Endothelial cell of umbilical vein (primary cell): Measurements from ENCODE around the gene FOXN1. TPM values are rescaled to one million over a fixed set of nuclear protein-coding genes. Genes with fewer than 3 reads are reported as not detected.

Source experiments
- BruUV-seq: library from RNA; stranded (reverse); fragments of 400-500 nt; replicated peaks from 2 replicates; lab custom pipeline; 2021; lab: Mats Ljungman, UMichigan
- CTCF ChIA-PET: fragments of 300-600, 350-600 bp; sonication (Branson Sonifier 250); formaldehyde crosslinking; loops from one replicate; lab custom pipeline; 2021; ENCODE audit warnings: antibody characterized with exemption, inconsistent platforms; lab: Charles Lee
- POLR2A ChIA-PET: fragments of 300-600, 350-600 bp; sonication (Branson Sonifier 250); formaldehyde crosslinking; loops from one replicate; lab custom pipeline; 2021; ENCODE audit warnings: antibody characterized with exemption, inconsistent platforms; lab: Charles Lee
- DNase-seq: peaks from one replicate; pipeline ENCODE4 v3.0.0-alpha.2; 2011; ENCODE audit warnings: low read depth, low spot score
- FAIRE-seq: peaks from 2 replicates; lab custom pipeline; 2011; peaks lifted over from hg19 to GRCh38; lab: Jason Lieb, UNC
- H2AFZ ChIP-seq: 2 replicates; pipeline ENCODE4 v1.6.0; 2012; ENCODE audit warnings: low read depth, low read length, control low read depth, inconsistent platforms
- H3K27ac ChIP-seq: 2 replicates; pipeline ENCODE4 v1.5.1; 2011; ENCODE audit warnings: low read depth, mild to moderate bottlenecking, control low read depth, low read length, moderate library complexity; ENCODE audit not compliant: insufficient read depth
- H3K27me3 ChIP-seq, 2 experiments: 2 replicates each; pipeline versions ENCODE4 v1.6.0 to v1.6.1; 2011; ENCODE audit warnings: low read length in 2 of 2, mixed read lengths in 1 of 2; ENCODE audit not compliant: control insufficient read depth in 2 of 2, insufficient read depth in 2 of 2
- H3K36me3 ChIP-seq, 2 experiments: 2 replicates in 1 of 2; 3 replicates in 1 of 2; pipeline ENCODE4 v1.5.1; 2011; ENCODE audit warnings: low read length in 2 of 2, mild to moderate bottlenecking in 1 of 2, moderate library complexity in 1 of 2; ENCODE audit not compliant: control insufficient read depth in 2 of 2, insufficient read depth in 2 of 2; ENCODE audit errors: extremely low read depth in 1 of 2
- H3K4me1 ChIP-seq: 3 replicates; pipeline ENCODE4 v1.5.1; 2011; ENCODE audit warnings: mild to moderate bottlenecking, low read length; ENCODE audit not compliant: control insufficient read depth, insufficient read depth; ENCODE audit errors: extremely low read depth
- H3K4me2 ChIP-seq: 2 replicates; pipeline ENCODE4 v1.6.1; 2011; ENCODE audit warnings: low read length, control low read depth, mixed read lengths; ENCODE audit not compliant: insufficient read depth
- H3K4me3 ChIP-seq, 3 experiments: fragments of 200-600 bp in 1 of 3; sonication (generic), shearing (Covaris generic) in 1 of 3; replicated peaks in 1 of 3; 2 replicates each; pipeline ENCODE4 v1.5.1; 2011 to 2016; ENCODE audit warnings: control low read depth in 3 of 3, low read length in 3 of 3, mild to moderate bottlenecking in 2 of 3, inconsistent platforms in 1 of 3, low read depth in 1 of 3, moderate library complexity in 1 of 3; ENCODE audit not compliant: insufficient read depth in 1 of 3
- H3K79me2 ChIP-seq: 2 replicates; pipeline ENCODE4 v1.6.0; 2012; ENCODE audit warnings: low read length, inconsistent platforms; ENCODE audit not compliant: control insufficient read depth, insufficient read depth
- H3K9ac ChIP-seq: replicated peaks from 2 replicates; pipeline ENCODE3; 2011; ENCODE audit warnings: low read length, control low read depth; ENCODE audit not compliant: insufficient read depth; ENCODE audit errors: extremely low read depth
- H3K9me1 ChIP-seq: replicated peaks from 3 replicates; pipeline ENCODE4 v1.6.0; 2011; ENCODE audit warnings: mild to moderate bottlenecking, low read length; ENCODE audit not compliant: control insufficient read depth, insufficient read depth; ENCODE audit errors: extremely low read depth
- H3K9me3 ChIP-seq: replicated peaks from 2 replicates; pipeline ENCODE4 v1.5.1; 2012; ENCODE audit warnings: low read length, inconsistent platforms; ENCODE audit not compliant: control insufficient read depth, insufficient read depth
- H4K20me1 ChIP-seq: replicated peaks from 2 replicates; pipeline ENCODE3; 2011; ENCODE audit warnings: mild to moderate bottlenecking, low read length; ENCODE audit not compliant: control insufficient read depth, insufficient read depth; ENCODE audit errors: extremely low read depth
- EZH2 ChIP-seq: IDR thresholded peaks from 2 replicates; pipeline ENCODE4 v1.6.1; 2012; ENCODE audit warnings: borderline replicate concordance, low read depth, mild to moderate bottlenecking, moderate library complexity, low read length, inconsistent platforms; ENCODE audit not compliant: severe bottlenecking
- FOS ChIP-seq: IDR thresholded peaks from 2 replicates; pipeline ENCODE4 v1.6.1; 2011; ENCODE audit warnings: mild to moderate bottlenecking, low read length, moderate library complexity, borderline replicate concordance; ENCODE audit not compliant: insufficient read depth
- GATA2 ChIP-seq: IDR thresholded peaks from 2 replicates; pipeline ENCODE4 v1.7.0; 2011; ENCODE audit warnings: low read depth, mild to moderate bottlenecking, moderate library complexity, mixed read lengths, low read length; ENCODE audit not compliant: insufficient read length, insufficient read depth
- JUN ChIP-seq: IDR thresholded peaks from 2 replicates; pipeline ENCODE4 v1.6.1; 2011; ENCODE audit warnings: borderline replicate concordance, low read depth; ENCODE audit not compliant: insufficient read length, insufficient read depth
- MAX ChIP-seq: IDR thresholded peaks from 2 replicates; pipeline ENCODE4 v1.6.1; 2011; ENCODE audit not compliant: insufficient read depth, insufficient read length
- MYC ChIP-seq: IDR thresholded peaks from one replicate; pipeline ENCODE4 v1.6.1; 2011; ENCODE audit warnings: mild to moderate bottlenecking, low read depth, low read length
- POLR2A ChIP-seq: IDR thresholded peaks from 2 replicates; pipeline ENCODE4 v1.6.1; 2012; ENCODE audit warnings: low read depth, mild to moderate bottlenecking, control low read depth, low read length
- POLR2AphosphoS5 ChIP-seq: IDR thresholded peaks from 2 replicates; pipeline ENCODE4 v1.6.1; 2012; ENCODE audit warnings: low read depth, mild to moderate bottlenecking, control low read depth, low read length, moderate library complexity; ENCODE audit not compliant: insufficient read depth
- dilution Hi-C: fragments of 300-500 bp; cut with MboI; formaldehyde crosslinking; loops from one replicate; pipeline ENCODE4 v1.15.0; 2019; ENCODE audit warnings: low sequenced_read_pairs; ENCODE audit not compliant: extremely low pct_ligation_motif_present
- intact Hi-C: fragments of 100-400 bp; cut with micrococcal nuclease; formaldehyde crosslinking; loops from one replicate; pipeline ENCODE4 v1.10.0; 2022
- polyA plus RNA-seq, 4 experiments: library from polyadenylated mRNA; depleted of rRNA in 3 of 4; stranded (reverse) in 3 of 4; unstranded in 1 of 4; fragments of >200 nt; gene quantifications; 2 replicates each; pipeline versions ENCODE4 v1.2.1 to v1.2.3, GENCODE V29; 2011 to 2012; ENCODE audit warnings: missing spikeins in 1 of 4
- total RNA-seq: library from RNA; stranded (reverse); gene quantifications from 2 replicates; pipeline ENCODE4 v1.2.3, GENCODE V29; 2021
- TF ChIP-seq, protein P1 (sequence below), 2 donors: IDR thresholded peaks; 1 replicate in 1 of 2; 2 replicates in 1 of 2; pipeline ENCODE4 v1.5.1; 2011; ENCODE audit warnings: low read length in 2 of 2, mild to moderate bottlenecking in 2 of 2, moderate library complexity in 2 of 2, control low read depth in 1 of 2, inconsistent platforms in 1 of 2, low read depth in 1 of 2; ENCODE audit not compliant: insufficient read depth in 1 of 2; ENCODE audit errors: extremely low read depth in 1 of 2

FOXN1 gene
- total and polyA plus RNA-seq, 2 donors (not counting 3 experiments of a cell fraction or from before 2014, with no cell fraction given): not detected

GRCh38 chr17:28476076-28476865 is 29.9 kb upstream of the FOXN1 start:
- Histone ChIP-seq H3K36me3 (no peaks in the 10 kb centered on the region), H4K20me1 (no peaks in the 10 kb centered on the region), H3K9me3 (no peaks in the 10 kb centered on the region), H3K4me1 (no peaks in the 10 kb centered on the region), H3K9ac (no peak overlapping the region), H3K9me1 (no peaks in the 10 kb centered on the region), H3K27me3 (peaks cover 0 to 1% of the 10 kb centered on the region in 2 experiments), H3K4me3 (no peak overlapping the region), H2AFZ (no peak overlapping the region), H3K27ac (no peak overlapping the region), H3K79me2 (no peaks in the 10 kb centered on the region), H3K4me2 (no peak overlapping the region)
- no peak for TF ChIP-seq MYC
- no peak for TF ChIP-seq POLR2AphosphoS5
- TF ChIP-seq, protein P1, sequence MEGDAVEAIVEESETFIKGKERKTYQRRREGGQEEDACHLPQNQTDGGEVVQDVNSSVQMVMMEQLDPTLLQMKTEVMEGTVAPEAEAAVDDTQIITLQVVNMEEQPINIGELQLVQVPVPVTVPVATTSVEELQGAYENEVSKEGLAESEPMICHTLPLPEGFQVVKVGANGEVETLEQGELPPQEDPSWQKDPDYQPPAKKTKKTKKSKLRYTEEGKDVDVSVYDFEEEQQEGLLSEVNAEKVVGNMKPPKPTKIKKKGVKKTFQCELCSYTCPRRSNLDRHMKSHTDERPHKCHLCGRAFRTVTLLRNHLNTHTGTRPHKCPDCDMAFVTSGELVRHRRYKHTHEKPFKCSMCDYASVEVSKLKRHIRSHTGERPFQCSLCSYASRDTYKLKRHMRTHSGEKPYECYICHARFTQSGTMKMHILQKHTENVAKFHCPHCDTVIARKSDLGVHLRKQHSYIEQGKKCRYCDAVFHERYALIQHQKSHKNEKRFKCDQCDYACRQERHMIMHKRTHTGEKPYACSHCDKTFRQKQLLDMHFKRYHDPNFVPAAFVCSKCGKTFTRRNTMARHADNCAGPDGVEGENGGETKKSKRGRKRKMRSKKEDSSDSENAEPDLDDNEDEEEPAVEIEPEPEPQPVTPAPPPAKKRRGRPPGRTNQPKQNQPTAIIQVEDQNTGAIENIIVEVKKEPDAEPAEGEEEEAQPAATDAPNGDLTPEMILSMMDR (IDR thresholded peaks at IDR 0.05; ENCODE audit: extremely low read depth in 1 of 2, insufficient read depth in 1 of 2, low read depth in 1 of 2, low read length in 2 of 2): no peak
- no peak for TF ChIP-seq FOS
- TF ChIP-seq MAX: no peak
- no peak for TF ChIP-seq EZH2
- no peak for TF ChIP-seq POLR2A
- no peak for TF ChIP-seq JUN
- no peak for TF ChIP-seq GATA2
- no TSS peak for BruUV-seq
- ChIA-PET POLR2A (interaction anchor here (0.6 kb wide), 1 partner anchor 51 kb away, joined by 3 read pairs; no protein-coding TSS in a partner anchor), CTCF (no interaction called here)
- intact Hi-C loops (no loop called here), dilution Hi-C loops (no loop called here)
- DNase-seq (no peak), FAIRE-seq (no peak)
